Tibial nerve (tissue), 4 donors: ENCODE measurements around the gene MYH16.
"Not testable (repeated sequence)": the region's sequence is repeated elsewhere in the genome, so short reads cannot be mapped to it uniquely, and the experiment has no call there.

Experiments
- CTCF ChIP-seq, 5 experiments: fragments of 200-600 bp in 3 of 5; fragments of 450-650 bp in 2 of 5; sonication (generic) in 3 of 5; IDR thresholded peaks; one replicate each; pipeline ENCODE4 v1.5.1; 2016 to 2019; ENCODE audit warnings: antibody characterized with exemption in 5 of 5, mild to moderate bottlenecking in 3 of 5, moderate library complexity in 2 of 5
- EP300 ChIP-seq, 2 donors: sonication (generic); formaldehyde crosslinking; IDR thresholded peaks; one replicate each; pipeline ENCODE4 v1.6.1; 2017; ENCODE audit warnings: antibody characterized with exemption in 2 of 2, mild to moderate bottlenecking in 1 of 2
- POLR2A ChIP-seq, 2 donors: fragments of 450-650 bp; IDR thresholded peaks; one replicate each; pipeline ENCODE4 v1.6.1; 2017; ENCODE audit warnings: antibody characterized with exemption in 2 of 2, mild to moderate bottlenecking in 2 of 2, moderate library complexity in 2 of 2

- not testable (repeated sequence) for TF ChIP-seq POLR2A, CTCF, EP300 (IDR thresholded peaks at IDR 0.05)
Observed at GRCh38 chr7:99232955-99233354, 39.7 kb upstream of the MYH16 start.
